SK-N-SH treated with all-trans-retinoic acid at 6 μM for 48 hours (cell line): Measurements from ENCODE around the gene HAUS6.

Source experiments
- ATAC-seq: fragments of 200-7000 bp; cut with Tn5 transposase; 3 replicates; pipeline ENCODE4 v1.9.1; 2020; ENCODE audit warnings: mild to moderate bottlenecking, moderate library complexity
- ARNTL ChIP-seq: fragments of 450-650 bp; formaldehyde crosslinking; IDR thresholded peaks from 2 replicates; pipeline ENCODE4 v1.5.0; 2020; ENCODE audit warnings: low read depth, mild to moderate bottlenecking, moderate library complexity, borderline replicate concordance
- BACH2 ChIP-seq: fragments of 250-450 bp; sonication (Bioruptor Pico); IDR thresholded peaks from 2 replicates; pipeline ENCODE4 v1.9.0; 2021; ENCODE audit warnings: mild to moderate bottlenecking, borderline replicate concordance
- CREB5 ChIP-seq: fragments of 250-450 bp; sonication (Bioruptor Pico); IDR thresholded peaks from 2 replicates; pipeline ENCODE4 v1.5.1; 2020; ENCODE audit warnings: low read depth, mild to moderate bottlenecking, moderate library complexity
- CSDC2 ChIP-seq: fragments of 250-450 bp; sonication (Bioruptor Pico); IDR thresholded peaks from 2 replicates; pipeline ENCODE4 v1.5.0; 2020; ENCODE audit warnings: mild to moderate bottlenecking, moderate library complexity
- CSRNP3 ChIP-seq: fragments of 250-450 bp; sonication (Bioruptor Pico); IDR thresholded peaks from 2 replicates; pipeline ENCODE4 v1.5.1; 2021; ENCODE audit warnings: mild to moderate bottlenecking, moderate library complexity
- ESRRG ChIP-seq: fragments of 250-450 bp; sonication (Bioruptor Pico); IDR thresholded peaks from 2 replicates; pipeline ENCODE4 v1.6.1; 2021; ENCODE audit warnings: mild to moderate bottlenecking
- GLIS3 ChIP-seq: fragments of 250-450 bp; sonication (Bioruptor Pico); IDR thresholded peaks from 2 replicates; pipeline ENCODE4 v1.5.0; 2020; ENCODE audit warnings: mild to moderate bottlenecking, moderate library complexity
- ISL1 ChIP-seq: fragments of 250-450 bp; sonication (Bioruptor Pico); IDR thresholded peaks from 2 replicates; pipeline ENCODE4 v2.1.2; 2022; ENCODE audit warnings: mild to moderate bottlenecking, moderate library complexity
- OSR1 ChIP-seq: fragments of 250-450 bp; sonication (Bioruptor Pico); IDR thresholded peaks from 2 replicates; pipeline ENCODE4 v1.8.0; 2022; ENCODE audit warnings: moderate library complexity, mild to moderate bottlenecking, inconsistent platforms
- PATZ1 ChIP-seq: fragments of 250-450 bp; sonication (Bioruptor Pico); IDR thresholded peaks from 2 replicates; pipeline ENCODE4 v1.8.0; 2020; ENCODE audit warnings: mild to moderate bottlenecking, moderate library complexity, borderline replicate concordance
- POU6F1 ChIP-seq: fragments of 250-450 bp; sonication (Bioruptor Pico); IDR thresholded peaks from 2 replicates; pipeline ENCODE4 v1.8.0; 2021; ENCODE audit warnings: low read depth, mild to moderate bottlenecking, moderate library complexity, borderline replicate concordance
- PPARA ChIP-seq: fragments of 250-450 bp; sonication (Bioruptor Pico); IDR thresholded peaks from 2 replicates; pipeline ENCODE4 v1.5.0; 2020; ENCODE audit warnings: mild to moderate bottlenecking, borderline replicate concordance
- RARB ChIP-seq: fragments of 250-450 bp; sonication (Bioruptor Pico); IDR thresholded peaks from 2 replicates; pipeline ENCODE4 v1.8.0; 2021; ENCODE audit warnings: mild to moderate bottlenecking, moderate library complexity
- SNAI2 ChIP-seq: fragments of 250-450 bp; sonication (Bioruptor Pico); IDR thresholded peaks from 2 replicates; pipeline ENCODE4 v1.5.0; 2020; ENCODE audit warnings: mild to moderate bottlenecking, moderate library complexity
- TCF4 ChIP-seq: fragments of 250-450 bp; sonication (Bioruptor Pico); IDR thresholded peaks from 2 replicates; pipeline ENCODE4 v1.8.0; 2021; ENCODE audit warnings: mild to moderate bottlenecking, moderate library complexity, borderline replicate concordance
- TOX ChIP-seq: fragments of 250-450 bp; sonication (Bioruptor Pico); IDR thresholded peaks from 2 replicates; pipeline ENCODE4 v1.8.0; 2021; ENCODE audit warnings: mild to moderate bottlenecking, moderate library complexity, borderline replicate concordance
- TSHZ2 ChIP-seq: fragments of 250-450 bp; sonication (Bioruptor Pico); IDR thresholded peaks from 2 replicates; pipeline ENCODE4 v1.5.0; 2020; ENCODE audit warnings: mild to moderate bottlenecking, moderate library complexity
- ZC3H10 ChIP-seq: fragments of 250-450 bp; sonication (Bioruptor Pico); IDR thresholded peaks from 2 replicates; pipeline ENCODE4 v1.5.1; 2021; ENCODE audit warnings: mild to moderate bottlenecking, moderate library complexity
- ZFP3 ChIP-seq: fragments of 250-450 bp; sonication (Bioruptor Pico); IDR thresholded peaks from 2 replicates; pipeline ENCODE4 v1.5.0; 2020; ENCODE audit warnings: mild to moderate bottlenecking, moderate library complexity
- ZFP30 ChIP-seq: fragments of 450-650 bp; formaldehyde crosslinking; IDR thresholded peaks from 2 replicates; pipeline ENCODE4 v1.5.0; 2022; ENCODE audit warnings: mild to moderate bottlenecking, moderate library complexity
- ZNF70 ChIP-seq: fragments of 450-650 bp; formaldehyde crosslinking; IDR thresholded peaks from 2 replicates; pipeline ENCODE4 v1.5.0; 2020; ENCODE audit warnings: mild to moderate bottlenecking, moderate library complexity
- ZNF8 ChIP-seq: fragments of 450-650 bp; formaldehyde crosslinking; IDR thresholded peaks from 2 replicates; pipeline ENCODE4 v1.5.0; 2020; ENCODE audit warnings: mild to moderate bottlenecking, moderate library complexity

Gene HAUS6

GRCh38 chr9:19122490-19123042, 19.9 kb upstream of the HAUS6 start:
- no peak for ATAC-seq
- TF ChIP-seq PPARA (CRISPR knock-in tag) (no peak), ARNTL (no peak), POU6F1 (no peak), ISL1 (no peak), ESRRG (no peak), CSDC2 (CRISPR knock-in tag) (no peak), SNAI2 (CRISPR knock-in tag) (no peak), ZNF8 (no peak), TSHZ2 (CRISPR knock-in tag) (no peak), CREB5 (no peak), TOX (CRISPR knock-in tag) (no peak), OSR1 (CRISPR knock-in tag) (no peak), GLIS3 (CRISPR knock-in tag) (no peak), ZFP3 (CRISPR knock-in tag) (no peak), ZNF70 (CRISPR knock-in tag) (no peak), TCF4 (CRISPR knock-in tag) (no peak), RARB (CRISPR knock-in tag) (no peak), BACH2 (CRISPR knock-in tag) (no peak)

- ATAC-seq = no peak
- TF ChIP-seq CSRNP3 (no peak), GLIS3 (CRISPR knock-in tag) (no peak), POU6F1 (no peak), ESRRG (no peak), TCF4 (CRISPR knock-in tag) (no peak), TOX (CRISPR knock-in tag) (no peak), RARB (CRISPR knock-in tag) (no peak), ZNF70 (CRISPR knock-in tag) (no peak), BACH2 (CRISPR knock-in tag) (no peak), ZNF8 (no peak), TSHZ2 (CRISPR knock-in tag) (no peak), ZC3H10 (CRISPR knock-in tag) (no peak), CREB5 (no peak), ARNTL (no peak), ZFP3 (CRISPR knock-in tag) (no peak), PATZ1 (CRISPR knock-in tag) (no peak), ZFP30 (CRISPR knock-in tag) (no peak)
Observed at GRCh38 chr9:19120877-19121276, 18.2 kb upstream of the HAUS6 start.
